Osteoblast (primary cell): ENCODE data around the gene RAB1A. TPM values are rescaled to one million over a fixed set of nuclear protein-coding genes. Genes with fewer than 3 reads are reported as not detected.

Source experiments
- DNase-seq: peaks from one replicate; pipeline ENCODE4 v3.0.0; 2011; ENCODE audit warnings: low spot score, mixed read lengths; ENCODE audit not compliant: insufficient read length; ENCODE audit errors: missing footprints
- H2AFZ ChIP-seq: 2 replicates; pipeline ENCODE4 v1.6.0; 2011; ENCODE audit warnings: mild to moderate bottlenecking, low read length
- H3K27ac ChIP-seq: 2 replicates; pipeline ENCODE4 v1.5.1; 2011; ENCODE audit warnings: mild to moderate bottlenecking, low read depth, low read length, moderate library complexity
- H3K27me3 ChIP-seq: 2 replicates; pipeline ENCODE4 v1.6.0; 2012; ENCODE audit warnings: mild to moderate bottlenecking, control low read depth, inconsistent platforms, low read length, moderate library complexity; ENCODE audit not compliant: insufficient read depth
- H3K36me3 ChIP-seq: 2 replicates; pipeline ENCODE4 v1.5.1; 2011; ENCODE audit warnings: mild to moderate bottlenecking, low read length, control low read depth, moderate library complexity; ENCODE audit not compliant: insufficient read depth
- H3K4me1 ChIP-seq: 2 replicates; pipeline ENCODE4 v1.5.1; 2011; ENCODE audit warnings: mild to moderate bottlenecking, low read length, control low read depth, moderate library complexity; ENCODE audit not compliant: insufficient read depth
- H3K4me2 ChIP-seq: 2 replicates; pipeline ENCODE4 v1.6.0; 2011; ENCODE audit warnings: mild to moderate bottlenecking, low read length; ENCODE audit not compliant: insufficient read depth
- H3K4me3 ChIP-seq: fragments of 200-600 bp; sonication (generic); 3 replicates; pipeline ENCODE4 v1.5.1; 2012; ENCODE audit warnings: mild to moderate bottlenecking, low read length, inconsistent platforms; ENCODE audit not compliant: insufficient read depth
- H3K79me2 ChIP-seq: 2 replicates; pipeline ENCODE4 v1.6.0; 2012; ENCODE audit warnings: mild to moderate bottlenecking, low read length, control low read depth, inconsistent platforms; ENCODE audit not compliant: insufficient read depth
- H3K9me3 ChIP-seq: 2 replicates; pipeline ENCODE4 v1.5.1; 2011; ENCODE audit warnings: low read depth, low read length, control low read depth
- H4K20me1 ChIP-seq: 2 replicates; pipeline ENCODE4 v1.6.0; 2012; ENCODE audit warnings: mild to moderate bottlenecking, low read length, control low read depth; ENCODE audit not compliant: insufficient read depth
- CTCF ChIP-seq: IDR thresholded peaks from 2 replicates; pipeline ENCODE4 v1.5.1; 2011; ENCODE audit warnings: mild to moderate bottlenecking, low read depth, low read length, moderate library complexity; ENCODE audit errors: extremely low read depth
- small RNA-seq: library from RNA; depleted of rRNA; stranded (forward); fragments of <200 nt; gene quantifications from one replicate; pipeline ENCODE3, GENCODE V24; 2012
- total RNA-seq: library from RNA; depleted of rRNA; stranded (reverse); fragments of >200 nt; gene quantifications from 2 replicates; pipeline ENCODE4 v1.2.3, GENCODE V29; 2012

Gene RAB1A
- total RNA-seq, 1 donor, result 72.7 TPM

- Histone ChIP-seq H3K36me3 (no peaks in the 10 kb centered on the region), H3K9me3 (peaks cover 3% of the 10 kb centered on the region), H3K79me2 (no peaks in the 10 kb centered on the region), H3K27ac (no peak overlapping the region), H3K4me2 (no peak overlapping the region), H4K20me1 (no peaks in the 10 kb centered on the region), H3K4me3 (no peak overlapping the region), H3K4me1 (peaks cover 5% of the 10 kb centered on the region), H2AFZ (no peak overlapping the region), H3K27me3 (no peaks in the 10 kb centered on the region)
- no peak for DNase-seq
- TF ChIP-seq CTCF, result no peak
These were observed 90.3 kb downstream of the RAB1A start for GRCh38 chr2:65039640-65040039.

GRCh38 chr2:65037178-65037577, 92.7 kb downstream of the RAB1A start:
- H3K36me3 ChIP-seq, result no peaks in the 10 kb centered on the region
- H3K9me3 ChIP-seq, result no peaks in the 10 kb centered on the region
- H3K4me3 ChIP-seq, result no peak overlapping the region
- no peaks in the 10 kb centered on the region for H3K79me2 ChIP-seq
- H3K4me1 ChIP-seq, result peaks cover 8% of the 10 kb centered on the region
- no peak for TF ChIP-seq CTCF
- H2AFZ ChIP-seq, result no peak overlapping the region
- H3K27ac ChIP-seq, result no peak overlapping the region
- H4K20me1 ChIP-seq, result no peaks in the 10 kb centered on the region
- no peak overlapping the region for H3K4me2 ChIP-seq
- no peak for DNase-seq
- H3K27me3 ChIP-seq, result no peaks in the 10 kb centered on the region

Small RNAs within 50 kb of the gene (small RNA-seq; reads per million reads assigned to genes)
- not detected for gene RF00090

Other genes starting within 250 kb of the RAB1A start
- gene SLC1A4, start 140.7 kb downstream of the RAB1A start, total RNA-seq, result 47.7 and 49.2 TPM in 2 replicates
- gene CEP68, start 73.7 kb downstream of the RAB1A start, total RNA-seq, result 13.6 and 14.5 TPM in 2 replicates
- gene ACTR2, start 97.7 kb upstream of the RAB1A start, total RNA-seq, result 110 and 114 TPM in 2 replicates